HG03025 (cell line): ENCODE results near the gene AQP6.

Source experiments
- ATAC-seq: cut with Tn5 transposase; IDR thresholded peaks from one replicate; pipeline ENCODE4 v1.9.1; 2021; ENCODE audit warnings: mild to moderate bottlenecking, moderate library complexity; ENCODE audit not compliant: unreplicated experiment, low FRiP score

Gene AQP6

GRCh38 chr12:49955899-49956662, 16.7 kb upstream of the AQP6 start:
- no peak for ATAC-seq

- no peak for ATAC-seq
These were observed 15.8 kb upstream of the AQP6 start for GRCh38 chr12:49956663-49957569.

- no peak for ATAC-seq
These were observed 15.2 kb upstream of the AQP6 start for GRCh38 chr12:49957570-49957967.

- ATAC-seq: no peak
These were observed 12.9 kb upstream of the AQP6 start for GRCh38 chr12:49959685-49960473.

- no peak for ATAC-seq
These were observed 12.2 kb upstream of the AQP6 start for GRCh38 chr12:49960474-49961110.

- ATAC-seq: no peak
These were observed 11.4 kb upstream of the AQP6 start, which contains the start of gene AQP5 for GRCh38 chr12:49961111-49961922. AQP5 (plus strand) TSS chr12:49961872; CDS start chr12:49962018, 146 bp downstream.

GRCh38 chr12:49961993-49962764, 10.6 kb upstream of the AQP6 start:
- no peak for ATAC-seq

- no peak for ATAC-seq
These were observed 9.6 kb upstream of the AQP6 start for GRCh38 chr12:49962861-49963765.

- no peak for ATAC-seq
These were observed 8.6 kb upstream of the AQP6 start for GRCh38 chr12:49963976-49964815.

- ATAC-seq: no peak
These were observed 7.7 kb upstream of the AQP6 start for GRCh38 chr12:49964849-49965624.

- no peak for ATAC-seq
These were observed 6.9 kb upstream of the AQP6 start for GRCh38 chr12:49965836-49966235.

- ATAC-seq: no peak
These were observed 6.2 kb upstream of the AQP6 start for GRCh38 chr12:49966511-49967041.

- no peak for ATAC-seq
These were observed 5.5 kb upstream of the AQP6 start for GRCh38 chr12:49967042-49967776.

GRCh38 chr12:49967777-49968250, 4.9 kb upstream of the AQP6 start:
- ATAC-seq: no peak

GRCh38 chr12:49968471-49968870, 4.3 kb upstream of the AQP6 start:
- no peak for ATAC-seq
